Vagina (tissue), 2 donors: ENCODE data around the gene HPD. TPM values are rescaled to one million over a fixed set of nuclear protein-coding genes. Genes with fewer than 3 reads are reported as not detected.
"Not testable (repeated sequence)": the region's sequence is repeated elsewhere in the genome, so short reads cannot be mapped to it uniquely, and the experiment has no call there.

Experiments
- DNase-seq, 2 donors: peaks; one replicate each; pipeline ENCODE4 v3.0.0-alpha.2; 2017; ENCODE audit errors: extremely low spot score in 2 of 2
- H3K27ac ChIP-seq: fragments of 200-600 bp; sonication (generic); one replicate; pipeline ENCODE4 v1.5.1; 2019
- H3K27me3 ChIP-seq: fragments of 200-600 bp; sonication (generic); one replicate; pipeline ENCODE4 v1.5.1; 2019
- H3K36me3 ChIP-seq, 2 donors: fragments of 200-600 bp; sonication (generic); one replicate each; pipeline ENCODE4 v1.5.1; 2017 to 2019
- H3K4me1 ChIP-seq: fragments of 200-600 bp; sonication (generic); one replicate; pipeline ENCODE4 v1.5.1; 2019
- H3K4me3 ChIP-seq, 2 donors: fragments of 200-600 bp; sonication (generic); 1 replicate in 1 of 2; 2 replicates in 1 of 2; pipeline ENCODE4 v1.5.1; 2016 to 2019
- H3K9me3 ChIP-seq: fragments of 200-600 bp; sonication (generic); one replicate; pipeline ENCODE4 v1.5.1; 2019
- POLR2A ChIP-seq, 2 donors: fragments of 450-650 bp; IDR thresholded peaks; one replicate each; pipeline ENCODE4 v1.6.1; 2017; ENCODE audit warnings: antibody characterized with exemption in 2 of 2, mild to moderate bottlenecking in 2 of 2, moderate library complexity in 2 of 2
- POLR2AphosphoS5 ChIP-seq, 2 donors: sonication (generic); formaldehyde crosslinking; IDR thresholded peaks; one replicate each; pipeline ENCODE4 v1.9.0; 2017; ENCODE audit warnings: antibody characterized with exemption in 2 of 2, mild to moderate bottlenecking in 2 of 2, low read depth in 1 of 2; ENCODE audit not compliant: insufficient read depth in 1 of 2
- intact Hi-C: fragments of 100-400 bp; cut with DNase I; formaldehyde crosslinking; loops from one replicate; pipeline ENCODE4 v1.15.1; 2023
- total RNA-seq: library from RNA; depleted of rRNA; stranded (reverse); fragments of >200 nt; gene quantifications from one replicate; pipeline ENCODE4 v1.2.3, GENCODE V29; 2016
- TF ChIP-seq, protein P1 (sequence below), 3 experiments: fragments of 450-650 bp in 2 of 3; fragments of 200-600 bp in 1 of 3; sonication (generic) in 1 of 3; IDR thresholded peaks; one replicate each; pipeline ENCODE4 v1.5.1; 2017 to 2019; ENCODE audit warnings: antibody characterized with exemption in 3 of 3, mild to moderate bottlenecking in 2 of 3, moderate library complexity in 2 of 3

The HPD gene
- total RNA-seq, 1 donor from 2014 or later, result not detected

- DNase-seq, result no peak
- Histone ChIP-seq H3K27ac (peak overlapping the region; percentile 62), H3K27me3 (no peaks in the 10 kb centered on the region), H3K4me3 (no peak overlapping the region), H3K4me1 (peaks cover 33% of the 10 kb centered on the region), H3K9me3 (no peaks in the 10 kb centered on the region), H3K36me3 (peaks cover 0 to 41% of the 10 kb centered on the region in 2 donors)
- intact Hi-C loops, result loop anchor here (5.0 kb wide), 1 partner anchor 187 kb away; no protein-coding TSS in a partner anchor
- TF ChIP-seq POLR2A (IDR thresholded peaks at IDR 0.05) (no peak), POLR2AphosphoS5 (IDR thresholded peaks at IDR 0.05; ENCODE audit: insufficient read depth in 1 of 2, low read depth in 1 of 2) (no peak)
- TF ChIP-seq, protein P1, sequence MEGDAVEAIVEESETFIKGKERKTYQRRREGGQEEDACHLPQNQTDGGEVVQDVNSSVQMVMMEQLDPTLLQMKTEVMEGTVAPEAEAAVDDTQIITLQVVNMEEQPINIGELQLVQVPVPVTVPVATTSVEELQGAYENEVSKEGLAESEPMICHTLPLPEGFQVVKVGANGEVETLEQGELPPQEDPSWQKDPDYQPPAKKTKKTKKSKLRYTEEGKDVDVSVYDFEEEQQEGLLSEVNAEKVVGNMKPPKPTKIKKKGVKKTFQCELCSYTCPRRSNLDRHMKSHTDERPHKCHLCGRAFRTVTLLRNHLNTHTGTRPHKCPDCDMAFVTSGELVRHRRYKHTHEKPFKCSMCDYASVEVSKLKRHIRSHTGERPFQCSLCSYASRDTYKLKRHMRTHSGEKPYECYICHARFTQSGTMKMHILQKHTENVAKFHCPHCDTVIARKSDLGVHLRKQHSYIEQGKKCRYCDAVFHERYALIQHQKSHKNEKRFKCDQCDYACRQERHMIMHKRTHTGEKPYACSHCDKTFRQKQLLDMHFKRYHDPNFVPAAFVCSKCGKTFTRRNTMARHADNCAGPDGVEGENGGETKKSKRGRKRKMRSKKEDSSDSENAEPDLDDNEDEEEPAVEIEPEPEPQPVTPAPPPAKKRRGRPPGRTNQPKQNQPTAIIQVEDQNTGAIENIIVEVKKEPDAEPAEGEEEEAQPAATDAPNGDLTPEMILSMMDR (IDR thresholded peaks at IDR 0.05), result no peak
These were observed 36.0 kb upstream of the HPD start for GRCh38 chr12:121894633-121895032.

GRCh38 chr12:121893961-121894460 lies 35.4 kb upstream of the HPD start:
- peaks cover 38% of the 10 kb centered on the region for H3K4me1 ChIP-seq

DNA sequence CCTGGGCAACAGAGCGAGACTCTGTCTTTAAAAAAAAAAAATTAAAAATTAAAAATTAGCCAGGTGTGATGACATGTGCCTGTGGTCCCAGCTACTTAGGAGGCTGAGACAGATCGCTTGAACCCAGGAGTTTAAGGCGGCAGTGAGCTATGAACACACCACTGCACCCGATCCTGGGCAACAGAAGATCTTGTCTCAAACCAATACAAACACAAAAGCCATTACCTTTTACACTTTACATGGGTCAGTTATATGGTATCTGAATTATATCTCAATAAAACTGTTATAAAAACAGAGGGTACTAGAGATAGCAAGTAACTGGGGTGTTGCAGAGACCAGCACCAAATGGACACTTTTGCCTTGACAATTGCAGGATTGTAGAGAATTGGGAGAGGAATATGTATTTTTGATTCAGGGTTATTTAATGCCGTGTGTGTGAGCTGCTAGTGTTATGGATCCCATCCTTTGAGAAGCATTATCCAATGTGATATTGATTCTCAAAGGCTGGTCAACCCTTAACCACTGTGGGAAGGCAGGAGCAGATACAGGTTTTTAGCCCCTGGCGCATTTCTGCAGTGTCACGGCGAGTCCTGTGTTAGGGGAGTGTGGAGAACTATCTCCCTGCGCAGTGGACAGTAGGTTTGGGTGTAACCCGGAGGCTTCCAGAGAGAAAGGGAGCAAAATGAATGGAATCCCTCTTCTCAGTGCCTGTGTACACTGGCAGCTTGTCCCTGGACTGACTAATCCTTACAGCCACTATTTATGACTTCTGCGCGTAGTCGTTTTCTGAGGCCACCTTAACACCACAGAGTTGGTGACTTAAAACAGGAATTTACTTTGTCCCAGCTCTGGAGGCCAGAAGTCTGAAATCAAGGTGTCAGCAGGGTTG lies 34.3 kb upstream of the HPD start:
- no peak overlapping the region for H3K4me3 ChIP-seq
- H3K27ac ChIP-seq, result peak overlapping the region; percentile 26

More at GRCh38 chr12:121893961-121894460, 35.4 kb upstream of the HPD start:
- no peak for TF ChIP-seq POLR2A (IDR thresholded peaks at IDR 0.05)
- TF ChIP-seq, protein P1 (IDR thresholded peaks at IDR 0.05), result no peak
- TF ChIP-seq POLR2AphosphoS5 (IDR thresholded peaks at IDR 0.05; ENCODE audit: insufficient read depth in 1 of 2, low read depth in 1 of 2), result peak in 1 of 2 donors; percentile 53
- Histone ChIP-seq H3K9me3 (no peaks in the 10 kb centered on the region), H3K27ac (peak overlapping the region; percentile 62), H3K4me3 (no peak overlapping the region), H3K36me3 (peaks cover 0 to 35% of the 10 kb centered on the region in 2 donors), H3K27me3 (no peaks in the 10 kb centered on the region)
- no peak for DNase-seq
- intact Hi-C loops, result no loop called here

GRCh38 chr12:121889661-121890060 lies 31.0 kb upstream of the HPD start:
- intact Hi-C loops, result loop anchor here (2.0 to 5.0 kb wide), 3 partner anchors 31 to 1083 kb away; partner anchors contain the start of gene HPD
- not testable (repeated sequence) for H3K27me3 ChIP-seq, H3K36me3 ChIP-seq, DNase-seq, H3K9me3 ChIP-seq
- peak overlapping the region; percentile 97 for H3K27ac ChIP-seq
- H3K4me1 ChIP-seq, result peaks cover 42% of the 10 kb centered on the region
- H3K4me3 ChIP-seq, result peak overlapping the region; percentile 71 to 89

More for the DNA sequence above, 34.3 kb upstream of the HPD start:
- TF ChIP-seq POLR2AphosphoS5 (IDR thresholded peaks at IDR 0.05; ENCODE audit: insufficient read depth in 1 of 2, low read depth in 1 of 2) (no peak), POLR2A (IDR thresholded peaks at IDR 0.05) (no peak)
- TF ChIP-seq, protein P1 (IDR thresholded peaks at IDR 0.05), result no peak
- intact Hi-C loops, result no loop called here
- no peak for DNase-seq
- peaks cover 0 to 30% of the 10 kb centered on the region in 2 donors for H3K36me3 ChIP-seq
- H3K4me1 ChIP-seq, result peaks cover 43% of the 10 kb centered on the region
- H3K27me3 ChIP-seq, result no peaks in the 10 kb centered on the region
- H3K9me3 ChIP-seq, result no peaks in the 10 kb centered on the region

- Histone ChIP-seq H3K27me3 (no peaks in the 10 kb centered on the region), H3K4me3 (peak overlapping the region; percentile 71 to 89), H3K4me1 (peaks cover 38% of the 10 kb centered on the region), H3K9me3 (no peaks in the 10 kb centered on the region), H3K36me3 (no peaks in the 10 kb centered on the region), H3K27ac (peak overlapping the region; percentile 97)
- intact Hi-C loops, result loop anchor here (2.0 to 5.0 kb wide), 3 partner anchors 30 to 1083 kb away; partner anchors contain the start of gene HPD
- TF ChIP-seq, protein P1 (IDR thresholded peaks at IDR 0.05), result no peak
- no peak for TF ChIP-seq POLR2AphosphoS5 (IDR thresholded peaks at IDR 0.05; ENCODE audit: insufficient read depth in 1 of 2, low read depth in 1 of 2)
- no peak for DNase-seq
These were observed 30.6 kb upstream of the HPD start for GRCh38 chr12:121889274-121889624.
